ENCODE measurements around the gene STPG2.

DNA sequence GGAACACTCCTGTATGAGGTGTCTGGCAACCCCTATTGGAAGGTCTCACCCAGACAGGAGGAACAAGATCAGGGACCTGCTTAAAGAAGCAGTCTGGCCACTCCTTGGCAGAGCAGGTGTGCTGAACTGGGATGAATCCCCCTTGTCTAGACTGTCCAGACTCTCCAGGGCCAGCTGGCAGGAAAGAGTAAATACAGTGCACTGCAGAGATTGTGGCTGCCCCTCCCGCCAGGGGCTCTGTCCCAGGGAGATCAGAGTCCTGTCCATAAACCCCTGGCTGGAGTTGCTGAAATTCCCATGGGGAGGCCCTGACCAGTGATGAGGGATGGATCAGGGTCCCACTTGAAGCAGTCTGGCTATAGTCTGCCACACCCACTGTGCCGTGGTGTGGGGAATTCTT, 17.7 kb downstream of the STPG2 start:
- no peak for TF ChIP-seq CTCF (IDR thresholded peaks at IDR 0.05 in 8 of 11, conservative IDR thresholded peaks at IDR 0.05 in 3 of 11)
- no peak for TF ChIP-seq POLR2A (IDR thresholded peaks at IDR 0.05)
- TF ChIP-seq POLR2AphosphoS5 (IDR thresholded peaks at IDR 0.05) = no peak

All from spleen (tissue), 7 donors.